Activated T-cell treated with anti-CD3 and anti-CD28 coated beads, Interleukin-2, amount 50 U/mL, for 24 hours (primary cell): ENCODE measurements around the gene MRM1.

Experiments used
- DNase-seq: peaks from one replicate; pipeline ENCODE4 v3.0.0-alpha.2; 2020
- H3K27ac Mint-ChIP-seq: 2 replicates; pipeline ENCODE4 v1.8.0; 2020; ENCODE audit warnings: mild to moderate bottlenecking, mixed read lengths
- H3K27me3 Mint-ChIP-seq: 2 replicates; pipeline ENCODE4 v1.8.0; 2020; ENCODE audit warnings: mixed read lengths
- H3K36me3 Mint-ChIP-seq: 2 replicates; pipeline ENCODE4 v1.8.0; 2020; ENCODE audit warnings: low read depth, mixed read lengths
- H3K4me1 Mint-ChIP-seq: 2 replicates; pipeline ENCODE4 v1.8.0; 2020; ENCODE audit warnings: low read depth, mixed read lengths
- H3K4me3 Mint-ChIP-seq: 2 replicates; pipeline ENCODE4 v1.8.0; 2020; ENCODE audit warnings: mild to moderate bottlenecking, moderate library complexity, mixed read lengths
- H3K9me3 Mint-ChIP-seq: 2 replicates; pipeline ENCODE4 v1.8.0; 2020; ENCODE audit warnings: mixed read lengths

MRM1 gene

GRCh38 chr17:36657763-36658490, 56.5 kb downstream of the MRM1 start:
- Mint-ChIP-seq H3K9me3 (no peaks in the 10 kb centered on the region), H3K4me3 (peak overlapping the region; percentile 52), H3K27me3 (peaks cover 46% of the 10 kb centered on the region), H3K4me1 (peaks cover 8% of the 10 kb centered on the region), H3K36me3 (no peaks in the 10 kb centered on the region), H3K27ac (no peak overlapping the region)
- peak; percentile 46 for DNase-seq
